DMS 273 treated with DMSO at 0.1 percent for 48 hours (cell line): ENCODE measurements around the gene ZCCHC24.

Experiments
- DNase-seq: peaks from one replicate; lab custom pipeline; 2025; lab: John Stamatoyannopoulos, UW

The ZCCHC24 gene

GRCh38 chr10:79397575-79398303, 47.7 kb downstream of the ZCCHC24 start:
- no peak for DNase-seq

GRCh38 chr10:79397051-79397450, 48.4 kb downstream of the ZCCHC24 start:
- DNase-seq: no peak

- no peak for DNase-seq
These were observed 48.9 kb downstream of the ZCCHC24 start for GRCh38 chr10:79396520-79396919.

- DNase-seq: no peak
These were observed 50.8 kb downstream of the ZCCHC24 start for GRCh38 chr10:79394664-79395063.

GRCh38 chr10:79393924-79394610, 51.4 kb downstream of the ZCCHC24 start:
- no peak for DNase-seq

GRCh38 chr10:79393221-79393923, 52.1 kb downstream of the ZCCHC24 start:
- no peak for DNase-seq

GRCh38 chr10:79392506-79393176, 52.8 kb downstream of the ZCCHC24 start:
- no peak for DNase-seq

- DNase-seq: no peak
These were observed 53.4 kb downstream of the ZCCHC24 start for GRCh38 chr10:79392020-79392398.

- no peak for DNase-seq
These were observed 54.0 kb downstream of the ZCCHC24 start for GRCh38 chr10:79391231-79392019.

GRCh38 chr10:79390551-79391229, 54.7 kb downstream of the ZCCHC24 start:
- no peak for DNase-seq

GRCh38 chr10:79390057-79390456, 55.4 kb downstream of the ZCCHC24 start:
- no peak for DNase-seq

- no peak for DNase-seq
These were observed 57.2 kb downstream of the ZCCHC24 start for GRCh38 chr10:79387974-79388850.

GRCh38 chr10:79387466-79387973, 57.9 kb downstream of the ZCCHC24 start:
- DNase-seq: no peak

- DNase-seq: no peak
These were observed 58.6 kb downstream of the ZCCHC24 start for GRCh38 chr10:79386637-79387465.

GRCh38 chr10:79385804-79386531, 59.5 kb downstream of the ZCCHC24 start:
- DNase-seq: no peak

GRCh38 chr10:79385392-79385795, 60.0 kb downstream of the ZCCHC24 start:
- DNase-seq: no peak

GRCh38 chr10:79384773-79385391, 60.5 kb downstream of the ZCCHC24 start:
- no peak for DNase-seq
